ENCODE measurements around the gene AUH. TPM values are rescaled to one million over a fixed set of nuclear protein-coding genes. Genes with fewer than 3 reads are reported as not detected.

The AUH gene
- total RNA-seq, 1 experiment from 2014 or later: 21.7 TPM

GRCh38 chr9:91392435-91392834 lies 30.7 kb upstream of the AUH start:
- no peak overlapping the region for H3K27ac Mint-ChIP-seq
- no peak overlapping the region for H3K4me3 Mint-ChIP-seq
- WGBS (ENCODE audit: extremely low coverage, insufficient read length, low lambda C conversion rate): no CpG with 5 or more reads among the region's 1 CpG

More at GRCh38 chr9:91392435-91392834, 30.7 kb upstream of the AUH start:
- Histone ChIP-seq H3K18ac (ENCODE audit: insufficient read length, low read depth, low read length) (no peak overlapping the region), H4K20me1 (ENCODE audit: control insufficient read depth, insufficient read depth, insufficient read length) (no peaks in the 10 kb centered on the region), H3K4me2 (ENCODE audit: insufficient read depth, insufficient read length, low read length) (no peak overlapping the region), H4K91ac (ENCODE audit: insufficient read length, low read depth, low read length) (no peak overlapping the region), H3K9ac (ENCODE audit: extremely low read depth, insufficient read length, low read length) (no peak overlapping the region), H2AK5ac (ENCODE audit: insufficient read length, low read length) (no peak overlapping the region), H2BK15ac (ENCODE audit: low read depth, low read length) (no peak overlapping the region), H2BK5ac (ENCODE audit: insufficient read length, low read length) (no peak overlapping the region), H4K5ac (ENCODE audit: insufficient read length, low read depth, low read length) (no peak overlapping the region), H3K27ac (ENCODE audit: insufficient read length, low read depth, low read length) (no peak overlapping the region), H3K14ac (ENCODE audit: insufficient read depth, low read length) (no peak overlapping the region), H2BK20ac (ENCODE audit: low read depth, low read length, poor library complexity, severe bottlenecking) (no peak overlapping the region), H4K8ac (replicated peaks; ENCODE audit: insufficient read length, low read depth, low read length) (no peak overlapping the region), H2BK12ac (ENCODE audit: insufficient read length, low read depth, low read length) (no peak overlapping the region), H3K4me1 (ENCODE audit: insufficient read depth, low read length) (no peaks in the 10 kb centered on the region), H3T11ph (ENCODE audit: low read length) (no peak overlapping the region), H3K4ac (ENCODE audit: low read depth, low read length) (no peak overlapping the region), H3K79me1 (ENCODE audit: insufficient read depth, low read depth, low read length, poor library complexity, severe bottlenecking) (no peaks in the 10 kb centered on the region), H3K56ac (ENCODE audit: insufficient read length, low read depth, low read length) (no peak overlapping the region), H3K79me2 (ENCODE audit: insufficient read depth, low read length) (no peaks in the 10 kb centered on the region), H3K27me3 (ENCODE audit: insufficient read depth, low read length) (no peaks in the 10 kb centered on the region), H2BK120ac (ENCODE audit: low read depth, low read length, poor library complexity, severe bottlenecking) (no peak overlapping the region), H3K23me2 (ENCODE audit: insufficient read length, low read depth, low read length, poor library complexity, severe bottlenecking) (no peaks in the 10 kb centered on the region), H2AFZ (ENCODE audit: low read length) (no peak overlapping the region), H3K9me3 (ENCODE audit: control insufficient read depth, low read depth, low read length) (no peaks in the 10 kb centered on the region), H3K23ac (ENCODE audit: insufficient read length, low read depth, low read length) (no peak overlapping the region)
- H3K27me3 Mint-ChIP-seq (ENCODE audit: low read depth): no peaks in the 10 kb centered on the region
- H3K36me3 Mint-ChIP-seq (ENCODE audit: insufficient read depth in 1 of 3, low read depth in 3 of 3): no peaks in the 10 kb centered on the region; a peak in 1 of 7 replicates
- H3K4me1 Mint-ChIP-seq: no peaks in the 10 kb centered on the region
- no peaks in the 10 kb centered on the region for H3K9me3 Mint-ChIP-seq
- no peak for DNase-seq
- TF ChIP-seq CTCF (conservative IDR thresholded peaks at IDR 0.05): no peak
